ENCODE results near the gene TCOF1. TPM values are rescaled to one million over a fixed set of nuclear protein-coding genes. Genes with fewer than 3 reads are reported as not detected.
A peak's percentile ranks its signal among the peaks of the same experiment; 100 is the strongest.

Gene TCOF1
- total RNA-seq, 1 donor from 2014 or later = 91.1 TPM

- H3K4me1 Mint-ChIP-seq = peaks cover 38% of the 10 kb centered on the region
- TF ChIP-seq, protein P1, sequence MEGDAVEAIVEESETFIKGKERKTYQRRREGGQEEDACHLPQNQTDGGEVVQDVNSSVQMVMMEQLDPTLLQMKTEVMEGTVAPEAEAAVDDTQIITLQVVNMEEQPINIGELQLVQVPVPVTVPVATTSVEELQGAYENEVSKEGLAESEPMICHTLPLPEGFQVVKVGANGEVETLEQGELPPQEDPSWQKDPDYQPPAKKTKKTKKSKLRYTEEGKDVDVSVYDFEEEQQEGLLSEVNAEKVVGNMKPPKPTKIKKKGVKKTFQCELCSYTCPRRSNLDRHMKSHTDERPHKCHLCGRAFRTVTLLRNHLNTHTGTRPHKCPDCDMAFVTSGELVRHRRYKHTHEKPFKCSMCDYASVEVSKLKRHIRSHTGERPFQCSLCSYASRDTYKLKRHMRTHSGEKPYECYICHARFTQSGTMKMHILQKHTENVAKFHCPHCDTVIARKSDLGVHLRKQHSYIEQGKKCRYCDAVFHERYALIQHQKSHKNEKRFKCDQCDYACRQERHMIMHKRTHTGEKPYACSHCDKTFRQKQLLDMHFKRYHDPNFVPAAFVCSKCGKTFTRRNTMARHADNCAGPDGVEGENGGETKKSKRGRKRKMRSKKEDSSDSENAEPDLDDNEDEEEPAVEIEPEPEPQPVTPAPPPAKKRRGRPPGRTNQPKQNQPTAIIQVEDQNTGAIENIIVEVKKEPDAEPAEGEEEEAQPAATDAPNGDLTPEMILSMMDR (conservative IDR thresholded peaks at IDR 0.05) = no peak
- no peak overlapping the region for H3K27ac Mint-ChIP-seq (ENCODE audit: unreplicated experiment)
- no peaks in the 10 kb centered on the region for H3K9me3 Mint-ChIP-seq
- no peaks in the 10 kb centered on the region for H3K36me3 Mint-ChIP-seq (ENCODE audit: low read depth)
- peaks cover 1% of the 10 kb centered on the region for H3K27me3 Mint-ChIP-seq (ENCODE audit: low read depth)
- H3K4me3 Mint-ChIP-seq = no peak overlapping the region
- DNase-seq (ENCODE audit: low read depth, low spot score) = no peak
Measured at GRCh38 chr5:150349681-150350275, 7.7 kb upstream of the TCOF1 start.

- TF ChIP-seq, protein P1 (conservative IDR thresholded peaks at IDR 0.05) = peak; percentile 73
- no peaks in the 10 kb centered on the region for H3K36me3 Mint-ChIP-seq (ENCODE audit: low read depth)
- H3K4me1 Mint-ChIP-seq = peaks cover 36% of the 10 kb centered on the region
- peak; percentile 72 for DNase-seq (ENCODE audit: low read depth, low spot score)
- H3K9me3 Mint-ChIP-seq = no peaks in the 10 kb centered on the region
- H3K27me3 Mint-ChIP-seq (ENCODE audit: low read depth) = peaks cover 4% of the 10 kb centered on the region
- H3K4me3 Mint-ChIP-seq = no peak overlapping the region
- no peak overlapping the region for H3K27ac Mint-ChIP-seq (ENCODE audit: unreplicated experiment)
Measured at GRCh38 chr5:150350524-150351344, 6.8 kb upstream of the TCOF1 start.

GRCh38 chr5:150352244-150353031 lies 5.1 kb upstream of the TCOF1 start:
- Mint-ChIP-seq H3K4me3 (no peak overlapping the region), H3K36me3 (ENCODE audit: low read depth) (no peaks in the 10 kb centered on the region), H3K4me1 (peaks cover 34% of the 10 kb centered on the region), H3K9me3 (no peaks in the 10 kb centered on the region), H3K27me3 (ENCODE audit: low read depth) (peaks cover 4% of the 10 kb centered on the region), H3K27ac (ENCODE audit: unreplicated experiment) (no peak overlapping the region)
- TF ChIP-seq, protein P1 (conservative IDR thresholded peaks at IDR 0.05) = no peak
- no peak for DNase-seq (ENCODE audit: low read depth, low spot score)

GRCh38 chr5:150353032-150353675 lies 4.3 kb upstream of the TCOF1 start:
- no peaks in the 10 kb centered on the region for H3K36me3 Mint-ChIP-seq (ENCODE audit: low read depth)
- H3K4me1 Mint-ChIP-seq = peaks cover 30% of the 10 kb centered on the region
- no peak overlapping the region for H3K4me3 Mint-ChIP-seq
- peaks cover 4% of the 10 kb centered on the region for H3K27me3 Mint-ChIP-seq (ENCODE audit: low read depth)
- H3K9me3 Mint-ChIP-seq = no peaks in the 10 kb centered on the region
- H3K27ac Mint-ChIP-seq (ENCODE audit: unreplicated experiment) = no peak overlapping the region
- no peak for DNase-seq (ENCODE audit: low read depth, low spot score)
- TF ChIP-seq, protein P1 (conservative IDR thresholded peaks at IDR 0.05) = no peak

DNA sequence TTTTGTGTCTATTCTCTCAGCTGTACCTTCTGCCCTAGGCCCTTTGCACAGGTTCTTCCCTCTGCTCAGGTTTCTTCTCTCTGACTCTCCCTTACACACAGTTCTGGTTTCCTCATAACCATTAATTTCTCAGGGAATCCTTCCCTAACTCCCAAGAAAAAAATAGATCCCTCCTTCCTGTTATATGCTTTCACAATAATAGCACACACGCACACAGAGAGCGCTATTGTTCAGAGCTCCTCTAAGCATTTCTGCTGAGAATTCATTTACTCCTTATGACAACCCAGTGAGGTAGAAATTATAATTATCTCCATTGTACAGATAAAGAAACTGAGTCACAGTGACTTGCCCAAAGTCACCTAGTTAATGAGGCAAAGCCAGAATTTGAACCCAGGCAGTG lies 1.7 kb upstream of the TCOF1 start:
- no peaks in the 10 kb centered on the region for H3K9me3 Mint-ChIP-seq
- H3K4me1 Mint-ChIP-seq = peaks cover 38% of the 10 kb centered on the region
- H3K27ac Mint-ChIP-seq (ENCODE audit: unreplicated experiment) = no peak overlapping the region
- no peaks in the 10 kb centered on the region for H3K36me3 Mint-ChIP-seq (ENCODE audit: low read depth)
- TF ChIP-seq, protein P1 (conservative IDR thresholded peaks at IDR 0.05) = no peak
- H3K27me3 Mint-ChIP-seq (ENCODE audit: low read depth) = peaks cover 4% of the 10 kb centered on the region
- H3K4me3 Mint-ChIP-seq = no peak overlapping the region
- no peak for DNase-seq (ENCODE audit: low read depth, low spot score)

Measured in neural crest cell (in vitro differentiated cells).